Measurements from ENCODE around the gene ZNF488. TPM values are rescaled to one million over a fixed set of nuclear protein-coding genes. Genes with fewer than 3 reads are reported as not detected.

Gene ZNF488
- polyA plus RNA-seq, 1 donor from 2014 or later = 0.85 TPM

DNA sequence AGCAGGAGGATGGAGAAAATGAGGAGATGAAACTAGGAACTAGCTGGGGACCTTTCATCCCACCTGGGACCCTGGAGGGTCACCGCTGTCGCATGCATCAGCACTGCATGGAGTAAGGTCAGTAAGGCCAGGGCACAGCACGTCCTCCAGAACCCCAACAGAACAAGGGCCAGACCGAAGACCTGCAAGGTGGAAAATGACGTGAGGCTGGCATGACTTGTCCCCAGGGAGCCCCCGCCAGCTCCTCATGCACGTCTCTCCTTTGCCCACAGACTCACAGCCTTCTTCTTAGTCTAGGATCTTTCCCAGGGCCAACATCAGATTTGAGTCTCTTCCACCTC, 4.7 kb downstream of the ZNF488 start:
- Histone ChIP-seq H3K9me3 (ENCODE audit: low read length) (no peaks in the 10 kb centered on the region), H3K27me3 (ENCODE audit: insufficient read depth, low read depth, low read length) (peaks cover 6% of the 10 kb centered on the region), H3K9me2 (ENCODE audit: insufficient read depth, low read length) (no peaks in the 10 kb centered on the region), H3K27ac (ENCODE audit: low read length) (no peak overlapping the region), H3K36me3 (ENCODE audit: insufficient read depth, low read length) (no peaks in the 10 kb centered on the region), H4K20me1 (ENCODE audit: insufficient read depth) (no peaks in the 10 kb centered on the region), H3K4me2 (ENCODE audit: low read length) (no peak overlapping the region), H2AFZ (ENCODE audit: low read depth, low read length) (no peak overlapping the region), H3F3A (ENCODE audit: insufficient read depth, low read length, poor library complexity, severe bottlenecking) (no peaks in the 10 kb centered on the region), H3K4me3 (ENCODE audit: low read length) (no peak overlapping the region), H3K79me2 (replicated peaks; ENCODE audit: insufficient read depth, low read length) (no peaks in the 10 kb centered on the region), H3K9ac (ENCODE audit: low read length) (no peak overlapping the region)
- TF ChIP-seq POLR2AphosphoS5 (IDR thresholded peaks at IDR 0.05) = no peak
- no peak for TF ChIP-seq TAF1 (IDR thresholded peaks at IDR 0.05; ENCODE audit: low read depth)
- TF ChIP-seq EZH2 (IDR thresholded peaks at IDR 0.05; ENCODE audit: borderline replicate concordance, insufficient read depth, low read length, poor library complexity, severe bottlenecking) = no peak
- no peak for TF ChIP-seq MXI1 (conservative IDR thresholded peaks at IDR 0.05; ENCODE audit: poor library complexity, severe bottlenecking)
- no peak for TF ChIP-seq RAD21 (conservative IDR thresholded peaks at IDR 0.05)
- TF ChIP-seq, protein P1, sequence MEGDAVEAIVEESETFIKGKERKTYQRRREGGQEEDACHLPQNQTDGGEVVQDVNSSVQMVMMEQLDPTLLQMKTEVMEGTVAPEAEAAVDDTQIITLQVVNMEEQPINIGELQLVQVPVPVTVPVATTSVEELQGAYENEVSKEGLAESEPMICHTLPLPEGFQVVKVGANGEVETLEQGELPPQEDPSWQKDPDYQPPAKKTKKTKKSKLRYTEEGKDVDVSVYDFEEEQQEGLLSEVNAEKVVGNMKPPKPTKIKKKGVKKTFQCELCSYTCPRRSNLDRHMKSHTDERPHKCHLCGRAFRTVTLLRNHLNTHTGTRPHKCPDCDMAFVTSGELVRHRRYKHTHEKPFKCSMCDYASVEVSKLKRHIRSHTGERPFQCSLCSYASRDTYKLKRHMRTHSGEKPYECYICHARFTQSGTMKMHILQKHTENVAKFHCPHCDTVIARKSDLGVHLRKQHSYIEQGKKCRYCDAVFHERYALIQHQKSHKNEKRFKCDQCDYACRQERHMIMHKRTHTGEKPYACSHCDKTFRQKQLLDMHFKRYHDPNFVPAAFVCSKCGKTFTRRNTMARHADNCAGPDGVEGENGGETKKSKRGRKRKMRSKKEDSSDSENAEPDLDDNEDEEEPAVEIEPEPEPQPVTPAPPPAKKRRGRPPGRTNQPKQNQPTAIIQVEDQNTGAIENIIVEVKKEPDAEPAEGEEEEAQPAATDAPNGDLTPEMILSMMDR (IDR thresholded peaks at IDR 0.05; ENCODE audit: poor library complexity, severe bottlenecking) = no peak
- TF ChIP-seq, protein P2, sequence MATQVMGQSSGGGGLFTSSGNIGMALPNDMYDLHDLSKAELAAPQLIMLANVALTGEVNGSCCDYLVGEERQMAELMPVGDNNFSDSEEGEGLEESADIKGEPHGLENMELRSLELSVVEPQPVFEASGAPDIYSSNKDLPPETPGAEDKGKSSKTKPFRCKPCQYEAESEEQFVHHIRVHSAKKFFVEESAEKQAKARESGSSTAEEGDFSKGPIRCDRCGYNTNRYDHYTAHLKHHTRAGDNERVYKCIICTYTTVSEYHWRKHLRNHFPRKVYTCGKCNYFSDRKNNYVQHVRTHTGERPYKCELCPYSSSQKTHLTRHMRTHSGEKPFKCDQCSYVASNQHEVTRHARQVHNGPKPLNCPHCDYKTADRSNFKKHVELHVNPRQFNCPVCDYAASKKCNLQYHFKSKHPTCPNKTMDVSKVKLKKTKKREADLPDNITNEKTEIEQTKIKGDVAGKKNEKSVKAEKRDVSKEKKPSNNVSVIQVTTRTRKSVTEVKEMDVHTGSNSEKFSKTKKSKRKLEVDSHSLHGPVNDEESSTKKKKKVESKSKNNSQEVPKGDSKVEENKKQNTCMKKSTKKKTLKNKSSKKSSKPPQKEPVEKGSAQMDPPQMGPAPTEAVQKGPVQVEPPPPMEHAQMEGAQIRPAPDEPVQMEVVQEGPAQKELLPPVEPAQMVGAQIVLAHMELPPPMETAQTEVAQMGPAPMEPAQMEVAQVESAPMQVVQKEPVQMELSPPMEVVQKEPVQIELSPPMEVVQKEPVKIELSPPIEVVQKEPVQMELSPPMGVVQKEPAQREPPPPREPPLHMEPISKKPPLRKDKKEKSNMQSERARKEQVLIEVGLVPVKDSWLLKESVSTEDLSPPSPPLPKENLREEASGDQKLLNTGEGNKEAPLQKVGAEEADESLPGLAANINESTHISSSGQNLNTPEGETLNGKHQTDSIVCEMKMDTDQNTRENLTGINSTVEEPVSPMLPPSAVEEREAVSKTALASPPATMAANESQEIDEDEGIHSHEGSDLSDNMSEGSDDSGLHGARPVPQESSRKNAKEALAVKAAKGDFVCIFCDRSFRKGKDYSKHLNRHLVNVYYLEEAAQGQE (IDR thresholded peaks at IDR 0.05; ENCODE audit: borderline replicate concordance) = no peak
- TF ChIP-seq EP300 (conservative IDR thresholded peaks at IDR 0.05; ENCODE audit: poor library complexity, severe bottlenecking) = no peak
- no peak for TF ChIP-seq SMC3 (conservative IDR thresholded peaks at IDR 0.05; ENCODE audit: poor library complexity)

DNA sequence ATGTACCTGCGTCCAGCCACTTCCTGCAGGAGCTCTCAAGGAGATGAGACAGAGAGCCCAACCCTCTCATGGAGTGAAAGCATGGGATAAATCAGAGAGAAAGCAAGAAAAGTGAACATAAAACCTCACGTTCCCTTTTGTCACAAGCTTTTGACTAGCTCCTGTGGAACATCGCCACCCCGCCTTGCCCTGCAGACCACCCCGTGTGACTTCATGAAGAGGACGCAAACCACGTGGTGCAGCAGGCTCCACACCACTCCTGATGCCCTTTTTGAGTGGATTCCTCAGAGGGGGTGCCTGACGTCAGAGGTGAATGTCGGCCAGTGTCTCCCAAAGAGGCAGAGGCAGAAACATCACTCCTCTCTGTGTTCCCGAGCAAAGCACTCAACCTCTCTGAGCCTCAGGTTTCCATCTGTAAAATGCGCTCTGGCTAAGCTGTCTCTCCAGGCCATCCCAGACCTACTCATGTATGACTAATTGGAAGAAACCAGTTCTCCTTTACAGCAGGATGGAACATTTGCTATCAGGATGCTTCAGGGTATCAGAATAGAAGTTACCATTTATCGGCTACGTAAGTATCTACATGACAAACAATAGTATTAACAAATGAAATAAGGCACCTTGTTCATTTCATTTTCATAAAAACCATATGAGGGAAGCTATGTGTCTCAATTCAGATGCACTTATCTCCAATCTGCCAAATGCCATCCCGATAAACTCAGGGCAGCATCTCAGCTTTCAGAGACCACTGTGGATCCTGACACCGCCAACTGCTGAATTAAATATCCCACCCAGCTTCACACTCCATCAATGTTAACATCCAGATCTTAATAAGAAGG, 5.3 kb downstream of the ZNF488 start:
- TF ChIP-seq EP300 (conservative IDR thresholded peaks at IDR 0.05; ENCODE audit: poor library complexity, severe bottlenecking) = no peak
- TF ChIP-seq, protein P1 (IDR thresholded peaks at IDR 0.05; ENCODE audit: poor library complexity, severe bottlenecking) = no peak
- no peak for TF ChIP-seq MXI1 (conservative IDR thresholded peaks at IDR 0.05; ENCODE audit: poor library complexity, severe bottlenecking)
- TF ChIP-seq SMC3 (conservative IDR thresholded peaks at IDR 0.05; ENCODE audit: poor library complexity) = no peak
- no peak for TF ChIP-seq RAD21 (conservative IDR thresholded peaks at IDR 0.05)
- no peak for TF ChIP-seq POLR2AphosphoS5 (IDR thresholded peaks at IDR 0.05)
- TF ChIP-seq, protein P2 (IDR thresholded peaks at IDR 0.05; ENCODE audit: borderline replicate concordance) = no peak
- TF ChIP-seq EZH2 (IDR thresholded peaks at IDR 0.05; ENCODE audit: borderline replicate concordance, insufficient read depth, low read length, poor library complexity, severe bottlenecking) = no peak
- no peak for TF ChIP-seq TAF1 (IDR thresholded peaks at IDR 0.05; ENCODE audit: low read depth)
- H2AFZ ChIP-seq (ENCODE audit: low read depth, low read length) = no peak overlapping the region
- H3K9me3 ChIP-seq (ENCODE audit: low read length) = no peaks in the 10 kb centered on the region
- H3K36me3 ChIP-seq (ENCODE audit: insufficient read depth, low read length) = no peaks in the 10 kb centered on the region
- no peaks in the 10 kb centered on the region for H4K20me1 ChIP-seq (ENCODE audit: insufficient read depth)
- H3F3A ChIP-seq (ENCODE audit: insufficient read depth, low read length, poor library complexity, severe bottlenecking) = no peaks in the 10 kb centered on the region
- H3K27me3 ChIP-seq (ENCODE audit: insufficient read depth, low read depth, low read length) = peaks cover 6% of the 10 kb centered on the region
- H3K27ac ChIP-seq (ENCODE audit: low read length) = no peak overlapping the region
- no peak overlapping the region for H3K9ac ChIP-seq (ENCODE audit: low read length)
- no peak overlapping the region for H3K4me2 ChIP-seq (ENCODE audit: low read length)
- no peak overlapping the region for H3K4me3 ChIP-seq (ENCODE audit: low read length)
- no peaks in the 10 kb centered on the region for H3K9me2 ChIP-seq (ENCODE audit: insufficient read depth, low read length)
- H3K79me2 ChIP-seq (replicated peaks; ENCODE audit: insufficient read depth, low read length) = no peaks in the 10 kb centered on the region

All from neural cell (in vitro differentiated cells).